Central memory CD8-positive, alpha-beta T cell (primary cell): ENCODE data around the gene ZNF507.

Experiments used
- ATAC-seq: fragments of 150-1000 bp; cut with Tn5 transposase; replicated peaks from 2 replicates; pipeline ENCODE4 v1.10.0; 2022; ENCODE audit warnings: mild to moderate bottlenecking, moderate FRiP score, moderate number of reproducible peaks; ENCODE audit not compliant: poor library complexity, severe bottlenecking; ENCODE audit errors: extremely low read depth
- DNase-seq, 2 donors: peaks; one replicate each; pipeline ENCODE4 v3.0.0; 2021; ENCODE audit warnings: low spot score in 2 of 2
- H3K27ac Mint-ChIP-seq: one replicate; pipeline ENCODE4 v1.8.0; 2022; ENCODE audit warnings: low read depth, mild to moderate bottlenecking, moderate library complexity, mixed read lengths
- H3K27me3 Mint-ChIP-seq: one replicate; pipeline ENCODE4 v1.8.0; 2022; ENCODE audit warnings: mixed read lengths
- H3K36me3 Mint-ChIP-seq: one replicate; pipeline ENCODE4 v1.8.0; 2022; ENCODE audit warnings: mild to moderate bottlenecking, moderate library complexity, mixed read lengths; ENCODE audit not compliant: insufficient read depth
- H3K4me1 Mint-ChIP-seq: one replicate; pipeline ENCODE4 v1.8.0; 2022; ENCODE audit warnings: mixed read lengths
- H3K4me3 Mint-ChIP-seq: one replicate; pipeline ENCODE4 v1.8.0; 2022; ENCODE audit warnings: mild to moderate bottlenecking, moderate library complexity, mixed read lengths
- H3K9me3 Mint-ChIP-seq: one replicate; pipeline ENCODE4 v1.8.0; 2022; ENCODE audit warnings: mixed read lengths

Gene ZNF507

GRCh38 chr19:32345261-32346207 lies at the start of gene ZNF507:
TSS of gene ZNF507 (plus strand) at chr19:32345610. CDS start at chr19:32352831, 7,221 bp downstream.
- ATAC-seq: peak; percentile 74
- peaks cover 33% of the 10 kb centered on the region for H3K4me1 Mint-ChIP-seq

GRCh38 chr19:32296694-32297093 lies 48.7 kb upstream of the ZNF507 start:
- Mint-ChIP-seq H3K27me3 (peaks cover 32% of the 10 kb centered on the region), H3K4me1 (no peaks in the 10 kb centered on the region), H3K36me3 (no peaks in the 10 kb centered on the region), H3K27ac (no peak overlapping the region), H3K4me3 (no peak overlapping the region), H3K9me3 (no peaks in the 10 kb centered on the region)
- ATAC-seq (no peak), DNase-seq (no peak)

More at GRCh38 chr19:32345261-32346207, at the start of gene ZNF507:
- Mint-ChIP-seq H3K27me3 (no peaks in the 10 kb centered on the region), H3K27ac (peak within 1 kb of the TSS; percentile 96), H3K36me3 (peaks cover 19% of the 10 kb centered on the region), H3K9me3 (no peaks in the 10 kb centered on the region), H3K4me3 (peak within 1 kb of the TSS; percentile 97)
- peak; percentile 61 to 67 for DNase-seq

- H3K9me3 Mint-ChIP-seq: peaks cover 16% of the 10 kb centered on the region
- peaks cover 65% of the 10 kb centered on the region for H3K27me3 Mint-ChIP-seq
- H3K4me3 Mint-ChIP-seq: no peak overlapping the region
- no peaks in the 10 kb centered on the region for H3K4me1 Mint-ChIP-seq
- no peaks in the 10 kb centered on the region for H3K36me3 Mint-ChIP-seq
- no peak for DNase-seq
- no peak overlapping the region for H3K27ac Mint-ChIP-seq
- no peak for ATAC-seq
These were observed 42.6 kb upstream of the ZNF507 start for GRCh38 chr19:32302778-32303177.

- Mint-ChIP-seq H3K4me3 (no peak overlapping the region), H3K27me3 (peaks cover 69% of the 10 kb centered on the region), H3K9me3 (peaks cover 16% of the 10 kb centered on the region), H3K4me1 (no peaks in the 10 kb centered on the region), H3K36me3 (no peaks in the 10 kb centered on the region), H3K27ac (no peak overlapping the region)
- no peak for ATAC-seq
- DNase-seq: no peak
These were observed 42.2 kb upstream of the ZNF507 start for GRCh38 chr19:32303193-32303592.

GRCh38 chr19:32307591-32307990 lies 37.8 kb upstream of the ZNF507 start:
- Mint-ChIP-seq H3K27ac (no peak overlapping the region), H3K36me3 (no peaks in the 10 kb centered on the region), H3K4me1 (no peaks in the 10 kb centered on the region), H3K4me3 (no peak overlapping the region), H3K9me3 (peaks cover 16% of the 10 kb centered on the region), H3K27me3 (peaks cover 90% of the 10 kb centered on the region)
- DNase-seq (no peak), ATAC-seq (no peak)

- Mint-ChIP-seq H3K4me3 (no peak overlapping the region), H3K9me3 (peaks cover 9% of the 10 kb centered on the region), H3K36me3 (no peaks in the 10 kb centered on the region), H3K27ac (no peak overlapping the region), H3K4me1 (no peaks in the 10 kb centered on the region), H3K27me3 (peaks cover 90% of the 10 kb centered on the region)
- ATAC-seq: no peak
- no peak for DNase-seq
These were observed 36.9 kb upstream of the ZNF507 start for GRCh38 chr19:32308431-32309077.

GRCh38 chr19:32309711-32310390 lies 35.6 kb upstream of the ZNF507 start:
- DNase-seq (no peak), ATAC-seq (no peak)
- Mint-ChIP-seq H3K36me3 (no peaks in the 10 kb centered on the region), H3K27ac (no peak overlapping the region), H3K9me3 (no peaks in the 10 kb centered on the region), H3K4me1 (no peaks in the 10 kb centered on the region), H3K27me3 (peaks cover 83% of the 10 kb centered on the region), H3K4me3 (no peak overlapping the region)

GRCh38 chr19:32311371-32311770 lies 34.0 kb upstream of the ZNF507 start:
- no peaks in the 10 kb centered on the region for H3K36me3 Mint-ChIP-seq
- no peaks in the 10 kb centered on the region for H3K4me1 Mint-ChIP-seq
- DNase-seq (no peak), ATAC-seq (no peak)
- no peak overlapping the region for H3K27ac Mint-ChIP-seq
- no peaks in the 10 kb centered on the region for H3K9me3 Mint-ChIP-seq
- peaks cover 77% of the 10 kb centered on the region for H3K27me3 Mint-ChIP-seq
- no peak overlapping the region for H3K4me3 Mint-ChIP-seq

- no peak overlapping the region for H3K4me3 Mint-ChIP-seq
- H3K27ac Mint-ChIP-seq: no peak overlapping the region
- peaks cover 54% of the 10 kb centered on the region for H3K27me3 Mint-ChIP-seq
- no peaks in the 10 kb centered on the region for H3K9me3 Mint-ChIP-seq
- no peaks in the 10 kb centered on the region for H3K4me1 Mint-ChIP-seq
- DNase-seq (no peak), ATAC-seq (no peak)
- H3K36me3 Mint-ChIP-seq: no peaks in the 10 kb centered on the region
These were observed 31.7 kb upstream of the ZNF507 start for GRCh38 chr19:32313569-32314265.

- H3K27ac Mint-ChIP-seq: no peak overlapping the region
- DNase-seq: no peak
- H3K4me1 Mint-ChIP-seq: no peaks in the 10 kb centered on the region
- H3K36me3 Mint-ChIP-seq: no peaks in the 10 kb centered on the region
- H3K4me3 Mint-ChIP-seq: no peak overlapping the region
- H3K9me3 Mint-ChIP-seq: no peaks in the 10 kb centered on the region
- ATAC-seq: no peak
- H3K27me3 Mint-ChIP-seq: peaks cover 31% of the 10 kb centered on the region
These were observed 29.4 kb upstream of the ZNF507 start for GRCh38 chr19:32316034-32316433.

GRCh38 chr19:32317086-32317485 lies 28.3 kb upstream of the ZNF507 start:
- ATAC-seq: no peak
- no peaks in the 10 kb centered on the region for H3K36me3 Mint-ChIP-seq
- H3K9me3 Mint-ChIP-seq: no peaks in the 10 kb centered on the region
- H3K4me1 Mint-ChIP-seq: no peaks in the 10 kb centered on the region
- no peak overlapping the region for H3K27ac Mint-ChIP-seq
- H3K27me3 Mint-ChIP-seq: peaks cover 25% of the 10 kb centered on the region
- no peak overlapping the region for H3K4me3 Mint-ChIP-seq
- no peak for DNase-seq

- Mint-ChIP-seq H3K4me3 (no peak overlapping the region), H3K27me3 (peaks cover 22% of the 10 kb centered on the region), H3K9me3 (no peaks in the 10 kb centered on the region), H3K27ac (no peak overlapping the region), H3K36me3 (no peaks in the 10 kb centered on the region), H3K4me1 (no peaks in the 10 kb centered on the region)
- no peak for DNase-seq
- ATAC-seq: no peak
These were observed 26.4 kb upstream of the ZNF507 start for GRCh38 chr19:32318884-32319520.
